ENCODE measurements around the gene NT5DC2. TPM values are rescaled to one million over a fixed set of nuclear protein-coding genes. Genes with fewer than 3 reads are reported as not detected.
A peak's percentile ranks its signal among the peaks of the same experiment; 100 is the strongest.

Gene NT5DC2
- total RNA-seq = 10 to 100 TPM in 2 of 4 donors, 1 to 10 TPM in 2; 6.8 to 13.7 (median 10.4) TPM
- 10 to 100 TPM in 2 of 3 donors, 1 to 10 TPM in 1; 8.8 to 10.5 (median 10.3) TPM for polyA plus RNA-seq
- long read RNA-seq, donor 1, transcript NT5DC2-202 (14 exons, 1,795 nt) = major isoform, 6 of 13 reads
- long read RNA-seq, donor 1, partial matches to known transcripts = 2 of 13 reads
- long read RNA-seq, donor 1, other reads (novel, unspliced or antisense) = 5 of 13 reads
- long read RNA-seq, donor 2, transcript NT5DC2-202 (14 exons, 1,795 nt) = major isoform, 10 of 13 reads
- long read RNA-seq, donor 2, partial matches to known transcripts = 1 of 13 reads
- long read RNA-seq, donor 2, other reads (novel, unspliced or antisense) = 2 of 13 reads

DNA sequence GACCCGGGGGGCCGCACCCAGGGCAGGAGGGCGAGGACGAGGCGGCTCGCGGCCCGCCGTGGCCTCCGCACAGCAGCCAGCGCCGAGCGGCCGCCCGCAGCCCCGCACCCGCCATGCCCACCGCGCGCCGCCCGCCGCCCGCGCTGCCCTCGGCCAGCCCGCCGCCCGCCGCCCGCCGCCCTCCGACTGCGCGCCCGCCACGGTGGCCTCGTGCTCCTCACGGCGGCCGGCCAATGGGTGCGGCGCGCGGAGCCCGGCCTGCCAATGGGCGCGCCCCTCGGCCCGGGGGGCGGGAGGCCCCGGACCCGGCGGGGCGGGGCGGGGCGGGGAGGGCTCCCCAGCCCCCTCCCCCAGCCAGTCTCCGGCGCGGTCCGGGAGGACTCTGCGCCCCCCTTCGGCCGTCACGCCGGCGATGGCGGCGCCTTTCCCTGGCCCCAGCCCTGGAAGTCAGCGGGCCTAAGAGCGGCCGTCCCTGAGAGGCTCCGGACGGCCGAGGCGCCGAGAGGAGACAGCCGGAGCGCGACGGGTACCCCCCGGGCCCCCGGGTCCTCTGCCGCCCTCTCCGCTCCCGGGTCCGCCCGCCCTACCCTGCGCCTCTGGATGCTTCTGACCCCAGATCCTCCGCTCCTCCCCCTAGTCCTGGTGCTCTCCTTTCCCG lies at the start of gene NT5DC2:
Gene NT5DC2 (minus strand): TSS at position 235 of the 658 bp plus-strand sequence. CDS start 120 bp downstream, at position 115.
- 2 to 13% (median 10%) methylated on average over 10 to 91 of the region's 91 CpGs for WGBS, 3 donors
- H3K9me3 ChIP-seq = no peaks in the 10 kb centered on the region
- H3K36me3 ChIP-seq (ENCODE audit: insufficient read depth in 1 of 2, low read depth in 1 of 2) = no peaks in the 10 kb centered on the region
- H3K4me1 ChIP-seq = peaks cover 28% of the 10 kb centered on the region
- H3K4me3 ChIP-seq = peak within 1 kb of the TSS; percentile 72
- no peaks in the 10 kb centered on the region for H3K27me3 ChIP-seq (ENCODE audit: insufficient read depth in 3 of 3, low read length in 2 of 3)
- TF ChIP-seq, protein P1, sequence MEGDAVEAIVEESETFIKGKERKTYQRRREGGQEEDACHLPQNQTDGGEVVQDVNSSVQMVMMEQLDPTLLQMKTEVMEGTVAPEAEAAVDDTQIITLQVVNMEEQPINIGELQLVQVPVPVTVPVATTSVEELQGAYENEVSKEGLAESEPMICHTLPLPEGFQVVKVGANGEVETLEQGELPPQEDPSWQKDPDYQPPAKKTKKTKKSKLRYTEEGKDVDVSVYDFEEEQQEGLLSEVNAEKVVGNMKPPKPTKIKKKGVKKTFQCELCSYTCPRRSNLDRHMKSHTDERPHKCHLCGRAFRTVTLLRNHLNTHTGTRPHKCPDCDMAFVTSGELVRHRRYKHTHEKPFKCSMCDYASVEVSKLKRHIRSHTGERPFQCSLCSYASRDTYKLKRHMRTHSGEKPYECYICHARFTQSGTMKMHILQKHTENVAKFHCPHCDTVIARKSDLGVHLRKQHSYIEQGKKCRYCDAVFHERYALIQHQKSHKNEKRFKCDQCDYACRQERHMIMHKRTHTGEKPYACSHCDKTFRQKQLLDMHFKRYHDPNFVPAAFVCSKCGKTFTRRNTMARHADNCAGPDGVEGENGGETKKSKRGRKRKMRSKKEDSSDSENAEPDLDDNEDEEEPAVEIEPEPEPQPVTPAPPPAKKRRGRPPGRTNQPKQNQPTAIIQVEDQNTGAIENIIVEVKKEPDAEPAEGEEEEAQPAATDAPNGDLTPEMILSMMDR (IDR thresholded peaks at IDR 0.05) = no peak
- peak; percentile 77 for DNase-seq
- H3K27ac ChIP-seq = peak within 1 kb of the TSS; percentile 96
- peak; percentile 20 to 33 (median 32) for ATAC-seq
- intact Hi-C loops (cut with DNase I) = loop anchor here (5.0 kb wide), 2 partner anchors 36 to 61 kb away; partner anchors contain the start of gene STAB1 (in 1 of the 2)

DNA sequence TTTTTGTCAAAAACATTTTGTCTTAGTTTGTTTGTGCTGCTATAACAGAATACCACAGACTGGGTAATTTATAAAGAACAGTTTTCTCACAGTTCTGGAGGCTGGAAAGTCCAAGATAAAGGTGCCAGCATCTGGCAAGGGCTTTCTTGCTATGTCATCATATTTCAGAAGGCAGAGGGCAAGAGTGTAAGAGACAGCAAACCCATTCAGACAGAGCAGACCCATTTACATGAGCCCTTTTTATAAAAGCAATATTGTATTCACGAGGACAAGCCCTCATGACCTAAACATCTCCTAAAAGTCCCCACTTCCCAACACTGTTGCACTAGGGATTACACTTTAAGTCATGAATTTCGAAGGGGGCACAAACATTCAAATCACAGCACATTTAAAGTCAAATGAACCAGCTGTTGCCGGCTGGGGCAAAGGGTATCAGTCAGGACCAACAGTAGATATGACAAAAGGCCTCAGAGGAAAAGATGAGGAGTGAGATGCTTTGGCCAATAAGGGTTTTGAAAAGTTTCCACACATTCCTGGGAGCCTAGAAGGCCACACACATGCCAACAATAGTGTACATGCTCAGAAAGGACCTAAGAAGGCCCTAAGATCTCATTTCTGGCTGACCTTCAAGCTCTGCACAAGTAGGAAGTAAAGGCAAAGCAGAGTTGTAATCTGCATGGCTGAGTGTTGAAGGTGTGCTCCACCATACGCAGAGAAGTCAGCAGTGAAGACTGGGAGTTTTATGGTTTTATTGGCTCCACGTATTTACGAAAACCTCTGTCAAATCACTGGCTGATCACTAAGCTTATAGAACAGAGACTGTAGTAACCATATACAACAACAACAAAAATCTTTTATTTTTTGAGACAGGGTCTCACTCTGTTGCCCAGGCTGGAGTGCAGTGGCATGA lies 40.7 kb upstream of the NT5DC2 start:
- H3K27me3 ChIP-seq (ENCODE audit: insufficient read depth in 3 of 3, low read length in 2 of 3) = no peaks in the 10 kb centered on the region
- DNase-seq (no peak), ATAC-seq (no peak)
- no peak overlapping the region for H3K27ac ChIP-seq
- TF ChIP-seq, protein P1 (IDR thresholded peaks at IDR 0.05) = no peak
- intact Hi-C loops (cut with DNase I) = no loop called here
- no peak overlapping the region for H3K4me3 ChIP-seq
- H3K9me3 ChIP-seq = no peaks in the 10 kb centered on the region
- H3K4me1 ChIP-seq = peaks cover 4% of the 10 kb centered on the region
- peaks cover 21 to 72% of the 10 kb centered on the region in 2 donors for H3K36me3 ChIP-seq (ENCODE audit: insufficient read depth in 1 of 2, low read depth in 1 of 2)
- 88 to 92% (median 91%) methylated on average over 6 of the region's 6 CpGs for WGBS, 3 donors

DNA sequence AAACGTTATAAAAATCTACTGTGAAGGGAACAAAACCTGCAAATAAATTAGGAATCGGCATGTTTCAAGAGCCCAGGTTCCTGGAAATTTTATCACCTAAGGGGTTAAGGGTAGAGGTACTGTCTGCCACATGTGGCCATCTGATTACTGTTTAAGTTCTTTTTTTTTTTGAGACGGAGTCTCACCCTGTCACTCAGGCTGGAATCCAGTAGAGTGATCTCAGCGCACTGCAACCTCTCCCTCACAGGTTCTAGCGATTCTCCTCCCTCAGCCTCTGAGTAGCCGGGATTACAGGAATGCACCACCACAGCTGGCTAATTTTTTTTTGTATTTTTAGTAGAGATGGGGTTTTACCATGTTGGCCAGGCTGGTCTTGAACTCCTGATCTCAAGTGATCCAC lies 38.6 kb upstream of the NT5DC2 start:
- Histone ChIP-seq H3K27ac (no peak overlapping the region), H3K9me3 (no peaks in the 10 kb centered on the region), H3K4me3 (no peak overlapping the region), H3K27me3 (ENCODE audit: insufficient read depth in 3 of 3, low read length in 2 of 3) (no peaks in the 10 kb centered on the region), H3K36me3 (ENCODE audit: insufficient read depth in 1 of 2, low read depth in 1 of 2) (peaks cover 14 to 66% of the 10 kb centered on the region in 2 donors), H3K4me1 (peaks cover 4% of the 10 kb centered on the region)
- intact Hi-C loops (cut with DNase I) = no loop called here
- TF ChIP-seq, protein P1 (IDR thresholded peaks at IDR 0.05) = no peak
- no peak for DNase-seq
- no peak for ATAC-seq
- WGBS, 3 donors = 50 to 88% (median 58%) methylated on average over 6 of the region's 6 CpGs

DNA sequence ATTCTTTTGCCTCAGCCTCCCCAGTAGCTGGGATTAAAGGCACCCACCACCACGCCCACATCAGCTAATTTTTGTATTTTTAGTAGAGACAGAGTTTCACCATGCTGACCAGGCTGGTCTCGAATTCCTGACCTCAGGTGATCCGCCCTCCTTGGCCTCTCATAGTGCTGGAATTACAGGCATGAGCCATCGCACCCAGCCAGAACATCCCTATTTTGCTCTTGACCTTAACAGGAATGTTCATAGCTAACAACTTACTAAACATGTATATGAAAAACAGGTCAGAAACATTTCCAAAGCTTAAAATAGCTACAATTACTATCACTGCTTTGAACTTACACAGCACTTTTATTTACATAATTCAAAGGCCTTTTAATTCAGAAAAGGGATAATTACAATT lies 36.4 kb upstream of the NT5DC2 start:
- peak; percentile 32 to 84 (median 78) for ATAC-seq
- Histone ChIP-seq H3K4me3 (no peak overlapping the region), H3K9me3 (no peaks in the 10 kb centered on the region), H3K27me3 (ENCODE audit: insufficient read depth in 3 of 3, low read length in 2 of 3) (no peaks in the 10 kb centered on the region), H3K36me3 (ENCODE audit: insufficient read depth in 1 of 2, low read depth in 1 of 2) (peaks cover 13 to 57% of the 10 kb centered on the region in 2 donors), H3K4me1 (peaks cover 4% of the 10 kb centered on the region), H3K27ac (no peak overlapping the region)
- WGBS, 3 donors = 40 to 44% (median 42%) methylated on average over 4 of the region's 4 CpGs
- DNase-seq = no peak
- intact Hi-C loops (cut with DNase I) = no loop called here
- TF ChIP-seq, protein P1 (IDR thresholded peaks at IDR 0.05) = no peak
